ENCODE measurements around the gene NXNL1.

Gene NXNL1

DNA sequence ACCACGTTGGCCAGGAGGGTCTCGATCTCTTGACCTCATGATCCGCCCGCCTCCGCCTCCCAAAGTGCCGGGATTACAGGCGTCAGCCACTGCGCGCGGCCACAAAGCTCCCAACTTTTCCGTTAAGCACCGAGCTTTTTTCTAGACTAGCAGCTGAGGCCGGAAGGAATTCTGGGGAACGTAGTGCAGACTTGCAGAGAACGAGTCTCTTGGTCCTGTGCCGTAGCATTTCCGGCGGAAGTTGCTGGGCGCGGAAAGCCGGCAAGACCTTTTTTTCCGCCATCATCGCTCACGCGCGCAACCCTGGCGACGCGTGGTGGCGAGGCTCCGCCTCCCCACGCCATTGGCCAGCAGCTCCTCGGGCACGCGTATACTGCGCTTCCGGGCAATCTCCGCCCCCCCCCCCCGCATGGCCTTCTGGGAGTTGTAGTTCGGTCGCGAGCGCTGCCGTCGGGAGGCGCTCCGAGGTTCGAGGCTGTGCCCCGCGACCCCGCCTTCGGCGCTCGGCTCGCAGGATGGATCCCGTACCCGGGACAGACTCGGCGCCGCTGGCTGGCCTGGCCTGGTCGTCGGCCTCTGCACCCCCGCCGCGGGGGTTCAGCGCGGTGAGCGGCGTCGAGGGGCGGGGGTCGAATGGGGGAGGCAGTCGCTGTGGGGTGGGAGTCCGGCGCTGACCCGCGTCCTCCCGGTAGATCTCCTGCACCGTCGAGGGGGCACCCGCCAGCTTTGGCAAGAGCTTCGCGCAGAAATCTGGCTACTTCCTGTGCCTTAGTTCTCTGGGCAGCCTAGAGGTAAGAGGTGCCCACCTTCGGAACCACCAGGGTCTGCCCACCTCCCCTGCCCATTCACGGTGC lies 40.9 kb downstream of the NXNL1 start, which contains the start of gene MVB12A:
Gene MVB12A, plus strand, starts transcription at position 427 of the 854 bp plus-strand sequence. Its CDS starts 89 bp downstream, at position 516.
- peak; percentile 86 to 92 (median 88) for DNase-seq (ENCODE audit: low read depth in 3 of 3, low spot score in 1 of 3)

DNA sequence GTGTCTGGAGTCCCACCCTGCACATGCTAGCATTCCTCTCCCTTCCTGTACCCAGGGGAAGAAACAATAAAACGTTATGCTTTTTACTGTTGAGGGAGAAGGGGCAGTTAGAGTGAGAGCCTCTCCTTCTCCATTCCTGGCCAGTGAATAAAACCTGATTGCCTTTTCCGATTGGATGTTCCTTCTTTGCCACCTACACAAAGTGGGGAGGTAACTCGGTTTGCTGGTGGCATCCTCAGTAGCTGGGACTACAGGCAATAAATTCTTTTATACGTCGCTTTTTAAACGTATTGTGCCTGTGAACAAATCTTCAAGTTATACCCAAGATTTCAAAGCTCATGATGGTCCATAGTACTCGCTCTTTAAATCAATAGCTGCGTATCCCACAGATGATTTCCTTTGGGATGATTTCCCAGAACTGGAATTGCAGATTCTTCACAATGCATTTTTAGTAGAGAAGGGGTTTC lies 41.5 kb downstream of the NXNL1 start:
- DNase-seq (ENCODE audit: low read depth in 3 of 3, low spot score in 1 of 3), result no peak

DNA sequence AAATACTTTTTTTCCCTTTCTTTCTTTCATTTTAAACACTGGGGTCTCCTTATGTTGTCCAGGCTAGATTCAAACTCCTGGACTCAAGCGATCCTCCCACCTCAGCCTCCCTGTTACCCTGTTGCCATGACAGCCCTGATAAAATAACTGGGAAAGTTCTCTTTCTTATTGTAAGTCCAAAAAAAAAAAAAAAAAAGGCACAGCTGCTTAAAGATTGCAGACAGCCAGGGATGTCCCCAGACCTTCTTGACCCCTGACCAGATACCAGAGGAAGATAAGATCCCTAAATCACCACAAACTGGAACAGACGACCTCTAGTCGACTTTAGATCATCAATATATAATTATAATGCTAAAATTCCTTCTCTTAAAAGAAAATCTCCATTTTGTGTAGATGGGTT lies 42.0 kb downstream of the NXNL1 start:
- no peak for DNase-seq (ENCODE audit: low read depth in 3 of 3, low spot score in 1 of 3)

DNA sequence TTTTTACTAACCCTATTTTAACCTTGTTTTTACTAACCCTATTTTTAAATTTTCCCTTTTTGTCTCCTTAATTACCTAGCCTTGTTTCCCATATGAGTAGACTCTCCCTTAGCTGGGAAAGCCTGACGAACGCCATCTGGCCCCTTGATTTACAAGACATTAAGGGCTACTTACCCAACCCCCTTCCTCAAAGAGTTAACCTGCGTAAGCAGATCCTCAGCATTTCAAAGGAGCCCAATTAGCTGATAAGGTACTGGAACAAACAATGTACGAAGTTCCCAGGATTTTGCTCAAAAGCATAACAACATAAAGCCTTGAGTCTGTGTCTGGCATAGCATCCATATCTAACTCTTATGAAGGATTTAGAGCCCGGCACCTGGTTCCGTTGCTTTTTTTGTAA lies 45.6 kb downstream of the NXNL1 start:
- DNase-seq (ENCODE audit: low read depth in 3 of 3, low spot score in 1 of 3), result no peak

DNA sequence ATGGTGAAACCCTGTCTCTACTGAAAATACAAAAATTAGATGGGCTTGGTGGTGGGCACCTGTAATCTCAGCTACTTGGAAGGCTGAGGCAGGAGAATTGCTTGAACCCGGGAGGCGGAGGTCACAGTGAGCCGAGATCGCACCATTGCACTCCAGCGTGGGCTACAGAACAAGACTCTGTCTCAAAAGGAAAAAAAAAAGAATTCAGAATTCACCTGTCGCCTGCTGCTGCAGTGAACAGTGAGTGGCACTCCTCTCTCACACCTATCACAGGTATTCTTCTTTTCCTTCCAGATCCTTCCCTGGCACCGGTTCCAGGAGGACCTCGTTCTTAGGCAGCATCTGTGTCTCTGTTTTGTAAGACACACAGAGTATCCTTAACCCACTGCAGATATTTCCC lies 46.6 kb downstream of the NXNL1 start:
- no peak for DNase-seq (ENCODE audit: low read depth in 3 of 3, low spot score in 1 of 3)

DNA sequence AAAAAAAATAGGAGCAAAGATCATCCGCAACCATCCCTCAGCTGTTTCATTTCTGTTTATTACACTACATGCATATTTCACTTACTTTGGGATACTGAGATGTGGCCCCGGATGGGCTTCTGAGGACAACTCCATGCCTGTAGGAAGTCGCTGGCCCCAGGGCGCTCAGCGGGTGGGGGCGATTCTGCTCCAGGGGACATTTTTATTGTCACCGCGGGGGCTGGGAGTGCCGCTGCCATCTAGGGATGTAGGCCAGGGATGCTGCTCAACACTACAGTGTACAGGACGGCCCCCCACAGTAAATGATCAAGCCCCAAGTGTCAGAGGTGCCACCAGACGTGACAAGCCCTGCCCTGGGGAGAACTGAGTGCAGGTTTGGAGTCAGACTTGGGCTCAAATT lies 48.9 kb downstream of the NXNL1 start:
- DNase-seq (ENCODE audit: low read depth in 3 of 3, low spot score in 1 of 3), result no peak

DNA sequence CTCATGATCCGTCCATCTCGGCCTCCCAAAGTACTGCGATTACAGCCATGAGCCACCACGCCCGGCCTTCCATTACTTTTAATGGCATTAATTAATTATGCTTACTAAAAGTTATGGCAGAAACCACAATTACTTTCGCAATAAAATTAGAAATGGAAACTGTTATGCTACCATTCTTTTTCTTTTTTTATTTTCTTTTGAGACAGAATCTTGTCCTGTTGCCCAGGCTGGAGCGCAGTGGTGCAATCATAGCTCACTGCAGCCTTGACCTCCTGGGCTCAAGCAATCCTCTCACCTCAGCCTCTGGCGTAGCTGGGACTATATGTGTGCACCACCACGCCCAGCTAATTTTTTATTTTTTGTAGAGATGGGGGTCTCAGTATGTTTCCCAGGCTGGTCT lies 50.7 kb downstream of the NXNL1 start:
- no peak for DNase-seq (ENCODE audit: low read depth in 3 of 3, low spot score in 1 of 3)

DNA sequence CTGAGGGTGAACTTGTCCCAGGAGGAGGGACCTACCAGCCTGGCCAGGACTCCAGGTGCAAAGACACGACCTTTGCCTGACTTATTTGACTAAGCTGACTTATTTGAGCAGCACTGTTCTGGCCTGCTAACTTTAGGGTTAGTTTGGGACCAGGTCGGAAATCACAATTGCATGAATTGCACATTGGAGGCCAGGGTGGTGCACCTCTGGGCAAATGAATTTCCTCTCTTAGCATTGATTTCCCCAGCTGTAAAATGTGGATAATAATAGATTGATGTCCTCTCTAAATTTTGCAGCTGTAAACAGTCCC lies 53.9 kb downstream of the NXNL1 start:
- DNase-seq (ENCODE audit: low read depth in 3 of 3, low spot score in 1 of 3), result no peak

DNA sequence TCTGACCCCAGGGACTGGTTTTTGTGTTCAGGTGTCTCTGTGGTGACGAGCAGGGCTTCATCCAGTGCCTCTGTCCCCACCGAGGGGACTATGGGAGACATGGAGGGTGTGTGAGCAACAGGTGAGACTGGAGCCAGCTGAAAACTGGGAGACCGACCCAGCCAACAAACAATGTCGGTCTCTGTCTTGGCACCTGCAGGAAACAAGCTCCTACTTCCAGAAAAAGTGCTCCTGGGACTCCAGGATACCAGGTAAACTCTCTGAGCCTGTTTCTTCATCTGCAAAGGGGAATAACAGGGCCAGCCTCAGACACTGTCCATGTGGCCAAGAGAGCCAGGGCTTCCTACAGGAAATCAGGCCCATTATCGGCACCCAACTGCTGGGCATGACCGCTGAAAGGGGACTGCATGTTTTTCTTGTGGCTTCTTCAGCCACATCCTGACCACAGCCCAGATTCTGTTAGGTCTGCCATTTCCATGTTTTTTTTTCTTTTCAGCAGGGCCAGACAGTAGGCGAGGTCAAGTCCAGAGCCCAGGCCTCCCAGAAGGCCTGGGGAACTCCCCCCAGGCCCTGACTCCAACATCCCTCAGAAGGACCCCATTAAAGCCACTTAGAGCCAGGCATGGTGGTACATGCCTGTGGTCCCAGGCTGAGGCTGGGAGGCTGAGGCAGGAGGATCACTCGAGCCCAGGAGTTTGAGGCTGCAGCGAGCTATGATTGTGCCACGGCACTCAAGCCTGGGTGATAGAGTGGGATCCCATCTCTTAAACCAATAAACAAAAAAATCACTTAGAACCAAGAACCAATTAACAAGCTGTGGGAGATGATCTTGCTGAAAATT lies 54.5 kb downstream of the NXNL1 start:
- no peak for DNase-seq (ENCODE audit: low read depth in 3 of 3, low spot score in 1 of 3)

Data from stimulated activated CD4-positive, alpha-beta T cell treated with anti-CD3 and anti-CD28 coated beads, TNF-alpha, amount 100 ng/mL, for 1 hour (primary cell).